Aorta (tissue), 5 donors: Measurements from ENCODE around the gene NFIA. TPM values are rescaled to one million over a fixed set of nuclear protein-coding genes. Genes with fewer than 3 reads are reported as not detected.

ENCODE experiments used
- ATAC-seq: fragments of 200-7000 bp; cut with Tn5 transposase; one replicate; pipeline ENCODE4 v1.9.1; 2022; ENCODE audit warnings: moderate library complexity; ENCODE audit not compliant: low FRiP score
- DNase-seq, 2 donors: peaks; one replicate each; pipeline ENCODE4 v3.0.0-alpha.2; 2020
- H3K27ac ChIP-seq, 2 donors: one replicate each; pipeline ENCODE4 v1.5.1; 2013; ENCODE audit warnings: low read length in 2 of 2, mild to moderate bottlenecking in 2 of 2, moderate library complexity in 2 of 2, control low read depth in 1 of 2, inconsistent platforms in 1 of 2, low read depth in 1 of 2
- H3K27me3 ChIP-seq, 2 donors: one replicate each; pipeline ENCODE4 v1.6.1; 2013; ENCODE audit warnings: control low read depth in 1 of 2, low read length in 1 of 2, mild to moderate bottlenecking in 1 of 2, moderate library complexity in 1 of 2; ENCODE audit not compliant: insufficient read depth in 2 of 2, control insufficient read depth in 1 of 2
- H3K36me3 ChIP-seq, 2 donors: one replicate each; pipeline ENCODE4 v1.6.1; 2013; ENCODE audit warnings: control low read depth in 1 of 2, low read length in 1 of 2, mild to moderate bottlenecking in 1 of 2; ENCODE audit not compliant: insufficient read depth in 2 of 2, control insufficient read depth in 1 of 2
- H3K4me1 ChIP-seq, 2 donors: one replicate each; pipeline ENCODE4 v1.6.1; 2013; ENCODE audit warnings: low read length in 2 of 2, control low read depth in 1 of 2, mild to moderate bottlenecking in 1 of 2, moderate library complexity in 1 of 2; ENCODE audit not compliant: insufficient read depth in 2 of 2, control insufficient read depth in 1 of 2
- H3K4me3 ChIP-seq, 2 donors: one replicate each; pipeline ENCODE4 v1.5.1; 2013; ENCODE audit warnings: low read length in 2 of 2, control low read depth in 1 of 2, mild to moderate bottlenecking in 1 of 2
- H3K9me3 ChIP-seq: one replicate; pipeline ENCODE4 v1.6.1; 2013; ENCODE audit warnings: mild to moderate bottlenecking, low read length; ENCODE audit not compliant: control insufficient read depth
- WGBS, 2 donors: extraction: QIAGEN DNeasy Blood & Tissue Kit; methylation state at CpG; one replicate each; pipeline ENCODE4 v1.1.7; 2013; 5-methylcytosine and 5-hydroxymethylcytosine counted together
- intact Hi-C, 2 donors: fragments of 100-400 bp; cut with DNase I; formaldehyde crosslinking; loops; one replicate each; pipeline versions ENCODE4 v1.14.2 to v1.15.0; 2022
- polyA plus RNA-seq, 2 donors: library from polyadenylated mRNA; stranded (reverse); fragments of 200-250 nt; gene quantifications; one replicate each; pipeline ENCODE4 v1.2.3, GENCODE V29; 2013
- total RNA-seq, 2 donors: library from RNA; stranded (reverse); fragmentation: NEBNext Ultra II Directional; extraction: Animal tissue kit (Norgen Biotek cat#: 25700); gene quantifications; one replicate each; pipeline ENCODE4 v1.2.1, GENCODE V29; 2021
- donor health status: healthy with polysubstance abuse.
- donor health status: Bipolar disorder and iron deficiency.
- donor health status: DM: no; HTN: no; CAD: no.
- donor health status: DM: no; HTN: no; CAD: no.
- donor health status: DM: yes; HTN: yes; CAD: no.

Gene NFIA
- total and polyA plus RNA-seq, 4 donors: 15.3 to 221 (median 82.4) TPM

DNA sequence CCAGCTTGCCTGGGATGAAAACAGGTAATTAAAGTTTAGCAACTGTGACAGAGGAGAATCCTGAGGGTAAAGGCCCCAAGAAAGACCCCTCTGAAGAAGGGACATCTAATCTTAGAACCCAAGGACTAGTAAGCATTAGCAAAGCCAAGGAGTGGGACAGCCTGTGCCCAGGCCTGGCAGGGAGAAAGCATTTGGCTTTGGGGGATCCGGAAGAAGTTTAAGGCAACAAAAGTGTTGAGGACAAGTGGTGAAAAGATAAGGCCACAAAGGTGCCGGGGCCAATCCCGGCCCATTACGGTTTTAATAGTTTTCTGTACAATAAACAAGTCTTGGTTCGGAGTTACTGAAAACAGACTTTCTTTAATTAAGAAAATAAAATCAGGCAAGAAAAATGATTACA, 367.0 kb downstream of the NFIA start:
- intact Hi-C loops: loop anchor here in 1 of 2 donors (10.0 kb wide), 1 partner anchor 275 kb away; no protein-coding TSS in a partner anchor
- Histone ChIP-seq H3K4me3 (no peak overlapping the region), H3K27ac (peak overlapping the region; percentile 96 to 99), H3K36me3 (no peaks in the 10 kb centered on the region), H3K4me1 (peaks cover 3 to 11% of the 10 kb centered on the region in 2 donors), H3K9me3 (no peaks in the 10 kb centered on the region), H3K27me3 (no peaks in the 10 kb centered on the region)
- WGBS, 2 donors: 7 to 8% methylated on average over 5 of the region's 5 CpGs
- ATAC-seq (peak; percentile 17), DNase-seq (no peak)

DNA sequence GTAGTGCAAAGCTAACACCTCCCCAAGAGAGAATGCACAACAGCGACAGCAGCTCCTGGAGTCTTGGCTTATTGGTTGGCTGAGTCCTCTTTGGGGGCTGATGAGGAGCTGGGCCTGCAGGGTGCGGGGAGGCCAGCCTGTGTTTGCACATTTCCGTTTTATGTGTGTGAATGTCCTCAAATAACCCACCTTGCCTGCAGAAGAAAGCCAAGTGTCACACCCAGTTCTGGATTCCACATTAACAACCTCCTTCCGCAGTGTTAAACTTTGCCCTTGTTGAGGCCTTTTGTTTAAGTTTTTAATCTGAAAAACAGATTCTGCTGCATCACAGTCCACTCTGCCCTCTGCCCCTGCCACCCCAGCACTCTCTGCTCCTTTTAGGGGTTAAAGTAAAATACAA, 368.1 kb downstream of the NFIA start:
- peak overlapping the region; percentile 96 to 99 for H3K27ac ChIP-seq
- 19 to 28% methylated on average over 4 of the region's 4 CpGs for WGBS, 2 donors
- H3K36me3 ChIP-seq: no peaks in the 10 kb centered on the region
- H3K27me3 ChIP-seq: no peaks in the 10 kb centered on the region
- DNase-seq: no peak
- ATAC-seq: peak; percentile 1
- H3K4me1 ChIP-seq: peaks cover 3 to 11% of the 10 kb centered on the region in 2 donors
- intact Hi-C loops: loop anchor here (2.0 to 5.0 kb wide), 8 partner anchors 48 to 478 kb away; partner anchors contain the start of gene NFIA (in 1 of the 2)
- H3K4me3 ChIP-seq: no peak overlapping the region
- no peaks in the 10 kb centered on the region for H3K9me3 ChIP-seq

DNA sequence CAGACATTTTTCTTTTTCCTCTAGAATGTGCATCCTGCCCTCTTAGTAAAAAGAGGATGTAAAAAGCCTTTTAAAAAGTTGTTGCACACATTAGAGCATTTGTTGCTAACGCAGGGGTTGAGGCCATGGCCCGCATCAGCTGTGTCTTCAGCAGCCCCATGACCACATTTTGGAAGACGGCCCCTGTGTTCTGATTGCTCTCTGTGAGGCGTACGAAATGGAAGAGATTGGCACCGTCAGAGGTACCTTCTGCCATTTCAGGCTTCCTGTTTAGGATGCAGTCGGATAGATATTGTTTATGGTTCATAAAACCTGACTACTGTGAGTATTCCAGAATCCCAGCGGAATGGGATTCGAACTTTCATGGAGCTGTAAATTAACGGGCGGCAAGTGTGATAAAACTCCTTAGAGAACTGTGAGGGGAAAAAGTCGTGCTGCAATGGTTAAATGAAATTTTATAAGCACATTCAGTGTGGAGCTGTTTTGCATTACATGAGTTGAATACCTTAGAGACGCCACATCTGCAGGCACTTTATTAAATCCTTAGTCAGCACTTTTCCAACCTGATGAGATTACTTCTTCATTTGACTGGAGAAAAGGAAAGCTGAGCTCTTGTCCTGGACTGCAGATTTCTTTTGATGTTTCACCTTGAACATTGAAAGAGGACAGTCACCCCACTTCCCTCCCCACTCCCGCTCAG, 368.7 kb downstream of the NFIA start:
- Histone ChIP-seq H3K36me3 (no peaks in the 10 kb centered on the region), H3K27me3 (no peaks in the 10 kb centered on the region), H3K4me1 (peaks cover 3 to 11% of the 10 kb centered on the region in 2 donors), H3K9me3 (no peaks in the 10 kb centered on the region), H3K4me3 (no peak overlapping the region), H3K27ac (peak overlapping the region in 1 of 2 donors; percentile 96)
- DNase-seq (no peak), ATAC-seq (no peak)
- intact Hi-C loops: loop anchor here (2.0 to 5.0 kb wide), 8 partner anchors 49 to 479 kb away; partner anchors contain the start of gene NFIA (in 1 of the 2)
- WGBS, 2 donors: 71 to 72% methylated on average over 14 of the region's 14 CpGs

DNA sequence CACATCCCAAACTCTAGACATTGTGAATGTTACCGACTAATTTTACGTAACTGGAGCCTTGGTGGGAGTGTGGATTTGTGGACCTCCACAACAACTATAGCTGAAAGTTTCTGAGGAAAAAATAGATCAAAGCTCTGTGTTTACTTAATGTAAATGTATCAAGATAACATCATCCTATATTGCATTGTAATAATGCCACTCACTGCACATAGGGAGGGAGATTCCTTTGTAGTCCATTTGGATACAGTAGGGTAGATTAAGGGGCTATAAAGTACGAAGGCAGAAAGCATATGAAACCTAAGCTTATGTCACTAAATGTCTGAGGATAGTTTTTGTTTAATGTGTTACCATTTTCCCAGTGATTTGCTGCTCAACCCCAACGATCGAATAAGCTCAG, 369.2 kb downstream of the NFIA start:
- Histone ChIP-seq H3K27me3 (no peaks in the 10 kb centered on the region), H3K4me3 (no peak overlapping the region), H3K36me3 (no peaks in the 10 kb centered on the region), H3K9me3 (no peaks in the 10 kb centered on the region), H3K27ac (no peak overlapping the region), H3K4me1 (peaks cover 3 to 11% of the 10 kb centered on the region in 2 donors)
- intact Hi-C loops: loop anchor here (2.0 to 5.0 kb wide), 8 partner anchors 49 to 479 kb away; partner anchors contain the start of gene NFIA (in 1 of the 2)
- ATAC-seq (no peak), DNase-seq (no peak)
- 78 to 85% methylated on average over 5 of the region's 5 CpGs for WGBS, 2 donors

DNA sequence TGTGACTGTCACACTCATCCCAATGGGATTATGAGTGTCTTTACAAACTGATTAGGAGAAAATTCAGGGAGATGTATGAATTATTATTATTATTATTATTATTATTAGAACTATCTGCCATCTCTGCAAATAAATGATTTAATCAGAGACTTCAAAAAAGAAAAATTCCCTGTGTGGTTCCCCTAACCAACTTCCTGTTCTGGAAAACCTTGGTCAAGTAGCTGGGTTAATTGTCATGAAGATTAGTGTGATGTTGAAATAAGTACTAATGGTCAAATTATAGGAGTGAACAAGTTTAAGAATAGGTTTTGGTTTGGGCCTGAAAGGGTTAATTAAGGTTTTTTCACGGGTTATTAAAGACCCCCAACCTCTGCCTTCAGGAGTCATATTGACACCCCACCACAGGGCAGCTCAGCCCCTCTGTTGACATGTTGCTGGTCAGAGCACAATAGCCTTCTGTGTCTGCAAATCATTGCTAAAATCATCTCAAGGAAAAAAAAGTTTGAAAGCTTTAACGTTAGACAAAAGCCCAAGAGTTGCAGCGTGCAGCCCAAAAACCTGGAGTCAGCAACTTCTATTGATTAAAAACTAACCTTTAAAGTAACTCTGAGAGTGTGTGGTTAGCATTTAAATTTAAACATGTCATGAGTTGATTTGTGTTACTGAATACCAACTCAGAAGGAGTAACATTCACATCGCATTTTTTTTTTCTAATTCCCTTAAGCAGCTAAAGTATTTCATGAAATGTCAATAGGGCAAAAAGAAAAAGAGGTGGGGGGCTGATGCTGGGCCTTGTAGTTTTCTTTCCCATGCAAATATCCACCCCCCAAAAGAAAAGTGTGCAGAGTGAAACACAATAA, 370.0 kb downstream of the NFIA start:
- no peaks in the 10 kb centered on the region for H3K36me3 ChIP-seq
- H3K4me3 ChIP-seq: no peak overlapping the region
- intact Hi-C loops: loop anchor here (2.0 to 5.0 kb wide), 8 partner anchors 50 to 480 kb away; partner anchors contain the start of gene NFIA (in 1 of the 2)
- peaks cover 3 to 11% of the 10 kb centered on the region in 2 donors for H3K4me1 ChIP-seq
- ATAC-seq (no peak), DNase-seq (no peak)
- no peaks in the 10 kb centered on the region for H3K9me3 ChIP-seq
- no peaks in the 10 kb centered on the region for H3K27me3 ChIP-seq
- 2% methylated on average over 4 of the region's 4 CpGs for WGBS, 2 donors
- H3K27ac ChIP-seq: peak overlapping the region; percentile 77 to 91

DNA sequence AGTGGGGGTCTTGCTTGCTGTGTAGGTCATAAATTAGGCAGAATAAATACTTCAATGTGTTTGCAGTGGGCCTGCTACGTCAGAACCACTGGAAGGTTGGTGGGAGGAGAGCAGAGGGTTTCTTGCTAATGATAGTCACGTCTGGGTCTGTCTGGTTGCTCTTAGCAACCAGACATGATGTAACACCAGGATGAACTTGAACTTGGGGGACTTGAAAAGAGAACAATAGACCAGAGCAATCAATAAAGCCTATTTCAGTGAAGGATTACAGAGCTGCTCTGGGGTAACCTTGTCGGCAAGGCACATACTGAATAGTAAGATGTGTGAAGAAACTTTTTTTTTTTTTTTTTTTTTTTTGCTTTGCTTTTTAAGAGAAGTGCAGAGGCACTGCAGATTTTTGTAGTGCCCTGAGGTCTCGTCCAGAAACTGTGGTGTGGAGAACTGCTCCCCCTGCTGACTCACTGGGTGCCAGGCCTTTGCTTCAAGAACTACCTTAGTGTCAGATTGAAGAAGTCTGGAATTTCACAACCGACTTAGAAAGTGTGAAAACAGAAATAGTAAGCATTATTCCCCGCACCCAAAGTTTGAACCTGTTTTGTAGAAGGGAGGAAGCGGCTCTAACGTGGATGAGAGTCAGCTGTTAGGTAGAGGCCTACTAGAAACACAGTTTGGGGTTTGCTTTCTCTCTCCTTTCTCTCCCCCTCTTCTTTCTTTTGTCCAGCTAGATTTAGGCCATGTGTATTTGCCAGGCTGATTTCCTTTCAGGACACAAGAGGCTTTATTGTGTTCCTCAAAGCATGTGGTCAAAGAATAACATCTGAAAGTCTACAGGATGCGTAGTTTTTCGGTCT, 371.0 kb downstream of the NFIA start:
- DNase-seq (peak; percentile 93 to 94), ATAC-seq (peak; percentile 89)
- Histone ChIP-seq H3K4me3 (no peak overlapping the region), H3K27ac (peak overlapping the region; percentile 95), H3K4me1 (peaks cover 3 to 11% of the 10 kb centered on the region in 2 donors), H3K36me3 (no peaks in the 10 kb centered on the region), H3K27me3 (no peaks in the 10 kb centered on the region), H3K9me3 (no peaks in the 10 kb centered on the region)
- WGBS, 2 donors: 2 to 3% methylated on average over 10 of the region's 10 CpGs
- intact Hi-C loops: loop anchor here (2.0 to 5.0 kb wide), 8 partner anchors 51 to 481 kb away; partner anchors contain the start of gene NFIA (in 1 of the 2)

DNA sequence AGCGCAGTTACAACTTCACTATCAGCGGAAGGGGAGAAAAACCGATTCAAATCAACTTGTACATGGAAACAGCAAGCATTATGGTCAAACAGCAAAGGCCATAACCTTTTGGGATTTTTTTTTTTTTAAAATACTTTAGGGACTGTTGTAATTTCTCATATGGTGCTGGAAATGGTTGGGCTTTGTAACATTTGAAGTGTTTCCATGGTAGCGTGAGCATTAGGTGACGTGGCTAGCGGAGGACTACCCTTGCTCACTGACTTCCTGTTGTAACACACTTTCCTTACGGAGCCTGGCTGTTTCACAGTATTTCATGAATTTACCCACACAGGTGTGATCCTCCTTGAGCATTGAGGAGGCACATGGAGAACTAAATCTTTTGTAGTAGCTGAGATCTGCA, 373.0 kb downstream of the NFIA start:
- peaks cover 0 to 7% of the 10 kb centered on the region in 2 donors for H3K4me1 ChIP-seq
- intact Hi-C loops: no loop called here
- H3K9me3 ChIP-seq: no peaks in the 10 kb centered on the region
- WGBS, 2 donors: 80 to 84% methylated on average over 7 of the region's 7 CpGs
- no peaks in the 10 kb centered on the region for H3K36me3 ChIP-seq
- no peak overlapping the region for H3K4me3 ChIP-seq
- no peak overlapping the region for H3K27ac ChIP-seq
- no peak for ATAC-seq
- H3K27me3 ChIP-seq: no peaks in the 10 kb centered on the region
- DNase-seq: no peak

DNA sequence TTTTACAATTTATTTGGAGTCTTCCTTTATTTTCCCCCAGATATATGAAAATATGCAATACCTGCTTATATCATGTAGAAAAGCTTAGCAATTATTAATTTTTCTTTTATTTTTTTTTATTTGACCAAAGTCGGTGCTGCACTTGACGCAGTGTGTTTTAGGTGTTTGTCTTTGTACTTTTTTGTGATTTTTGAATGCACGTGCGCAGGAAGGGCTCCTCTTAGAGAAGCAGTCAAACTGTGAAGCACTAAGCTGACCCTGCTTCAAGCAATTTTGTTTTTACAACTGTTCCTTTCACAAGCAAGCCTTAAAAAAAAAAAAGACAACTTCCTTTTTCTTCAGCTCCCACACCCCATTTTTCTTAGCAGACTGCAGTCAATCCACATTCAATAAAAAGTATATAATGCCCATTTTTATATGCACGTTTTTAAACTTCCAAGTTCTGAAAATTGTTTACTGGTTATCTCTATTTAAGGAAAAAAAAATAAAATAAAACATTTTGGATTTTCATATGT, 375.2 kb downstream of the NFIA start:
- Histone ChIP-seq H3K27me3 (no peaks in the 10 kb centered on the region), H3K27ac (no peak overlapping the region), H3K9me3 (no peaks in the 10 kb centered on the region), H3K4me1 (peaks cover 0 to 3% of the 10 kb centered on the region in 2 donors), H3K4me3 (no peak overlapping the region), H3K36me3 (no peaks in the 10 kb centered on the region)
- 53 to 55% methylated on average over 5 of the region's 5 CpGs for WGBS, 2 donors
- no peak for DNase-seq
- intact Hi-C loops: no loop called here
- no peak for ATAC-seq
